ENCODE data around the gene POLR3B. TPM values are rescaled to one million over a fixed set of nuclear protein-coding genes. Genes with fewer than 3 reads are reported as not detected.

POLR3B gene
- total and polyA plus RNA-seq, 2 donors (not counting 1 experiment from before 2014, with no cell fraction given) = 9.9 to 13.6 TPM

DNA sequence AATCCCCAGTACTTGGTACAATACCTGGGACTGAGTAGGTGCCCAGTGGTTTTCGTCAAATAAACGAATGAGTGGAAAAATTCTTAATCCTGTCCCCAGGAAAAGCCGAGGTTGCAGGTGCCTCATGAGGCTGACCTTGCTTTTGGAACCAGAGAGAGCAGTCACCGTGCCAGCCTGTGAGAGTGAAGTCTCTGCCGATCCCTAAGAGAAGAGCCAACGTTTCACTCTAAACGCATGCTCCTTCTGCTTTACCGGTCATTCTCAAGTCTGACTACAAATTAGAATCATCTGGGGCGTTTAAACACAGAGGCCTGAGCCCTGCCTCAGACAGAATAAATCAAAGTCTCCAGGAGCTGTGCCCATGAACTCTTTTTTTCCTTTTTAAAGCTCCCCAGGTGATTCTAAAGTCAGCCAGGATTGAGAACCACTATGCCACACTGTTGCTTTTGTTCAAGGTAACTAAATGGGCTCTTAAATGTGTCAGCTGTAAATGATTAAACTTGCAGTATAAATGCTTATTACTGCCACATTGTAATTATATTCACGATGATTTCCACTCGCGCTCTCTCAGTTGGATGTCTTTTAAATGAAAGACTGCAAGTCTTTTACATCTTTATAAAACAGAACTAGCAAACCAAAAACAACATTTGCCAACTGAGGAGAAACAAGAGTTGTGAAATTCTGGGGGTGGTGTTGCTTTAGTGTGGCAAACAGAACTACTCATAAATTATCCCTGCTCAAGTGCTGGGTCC is 28.1 kb upstream of the POLR3B start:
- H4K20me1 ChIP-seq (ENCODE audit: control insufficient read depth, extremely low read depth, insufficient read depth, low read length) = no peaks in the 10 kb centered on the region
- H3K4me2 ChIP-seq (ENCODE audit: extremely low read depth, insufficient read depth, low read length) = no peak overlapping the region
- H3K9me3 ChIP-seq (ENCODE audit: control insufficient read depth, insufficient read depth, low read depth, low read length) = no peaks in the 10 kb centered on the region
- H3K4me3 ChIP-seq (replicated peaks in 1 of 4; ENCODE audit: control extremely low read depth in 1 of 4, insufficient read depth in 1 of 4, low read depth in 3 of 4, low read length in 4 of 4) = no peak overlapping the region
- H3K27ac ChIP-seq (ENCODE audit: insufficient read depth, low read length) = no peak overlapping the region
- H3K79me2 ChIP-seq (ENCODE audit: control insufficient read depth, insufficient read depth, low read length) = no peaks in the 10 kb centered on the region
- no peak overlapping the region for H2AFZ ChIP-seq (ENCODE audit: low read length)
- no peaks in the 10 kb centered on the region for H3K36me3 ChIP-seq (ENCODE audit: control insufficient read depth, insufficient read depth, low read length)
- DNase-seq (ENCODE audit: low read depth in 2 of 2) = no peak
- no peaks in the 10 kb centered on the region for H3K4me1 ChIP-seq (ENCODE audit: control insufficient read depth, extremely low read depth, insufficient read depth, low read length)
- no peak overlapping the region for H3K9ac ChIP-seq (ENCODE audit: insufficient read depth, low read length)
- no peaks in the 10 kb centered on the region for H3K27me3 ChIP-seq (ENCODE audit: control insufficient read depth, insufficient read depth, low read length)
- TF ChIP-seq, protein P1, sequence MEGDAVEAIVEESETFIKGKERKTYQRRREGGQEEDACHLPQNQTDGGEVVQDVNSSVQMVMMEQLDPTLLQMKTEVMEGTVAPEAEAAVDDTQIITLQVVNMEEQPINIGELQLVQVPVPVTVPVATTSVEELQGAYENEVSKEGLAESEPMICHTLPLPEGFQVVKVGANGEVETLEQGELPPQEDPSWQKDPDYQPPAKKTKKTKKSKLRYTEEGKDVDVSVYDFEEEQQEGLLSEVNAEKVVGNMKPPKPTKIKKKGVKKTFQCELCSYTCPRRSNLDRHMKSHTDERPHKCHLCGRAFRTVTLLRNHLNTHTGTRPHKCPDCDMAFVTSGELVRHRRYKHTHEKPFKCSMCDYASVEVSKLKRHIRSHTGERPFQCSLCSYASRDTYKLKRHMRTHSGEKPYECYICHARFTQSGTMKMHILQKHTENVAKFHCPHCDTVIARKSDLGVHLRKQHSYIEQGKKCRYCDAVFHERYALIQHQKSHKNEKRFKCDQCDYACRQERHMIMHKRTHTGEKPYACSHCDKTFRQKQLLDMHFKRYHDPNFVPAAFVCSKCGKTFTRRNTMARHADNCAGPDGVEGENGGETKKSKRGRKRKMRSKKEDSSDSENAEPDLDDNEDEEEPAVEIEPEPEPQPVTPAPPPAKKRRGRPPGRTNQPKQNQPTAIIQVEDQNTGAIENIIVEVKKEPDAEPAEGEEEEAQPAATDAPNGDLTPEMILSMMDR (conservative IDR thresholded peaks at IDR 0.05 in 1 of 2, IDR thresholded peaks at IDR 0.05 in 1 of 2; ENCODE audit: low read depth in 1 of 2, low read length in 2 of 2) = no peak
- no peak for TF ChIP-seq EZH2 (IDR thresholded peaks at IDR 0.05; ENCODE audit: low read length, missing control alignments)

GRCh38 chr12:106331599-106331998 is 25.9 kb upstream of the POLR3B start:
- TF ChIP-seq, protein P1 (conservative IDR thresholded peaks at IDR 0.05 in 1 of 2, IDR thresholded peaks at IDR 0.05 in 1 of 2; ENCODE audit: low read depth in 1 of 2, low read length in 2 of 2) = no peak
- TF ChIP-seq EZH2 (IDR thresholded peaks at IDR 0.05; ENCODE audit: low read length, missing control alignments) = no peak
- Histone ChIP-seq H3K27ac (ENCODE audit: insufficient read depth, low read length) (no peak overlapping the region), H3K4me1 (ENCODE audit: control insufficient read depth, extremely low read depth, insufficient read depth, low read length) (peaks cover 3% of the 10 kb centered on the region), H3K9me3 (ENCODE audit: control insufficient read depth, insufficient read depth, low read depth, low read length) (no peaks in the 10 kb centered on the region), H3K36me3 (ENCODE audit: control insufficient read depth, insufficient read depth, low read length) (no peaks in the 10 kb centered on the region), H3K27me3 (ENCODE audit: control insufficient read depth, insufficient read depth, low read length) (no peaks in the 10 kb centered on the region), H3K4me3 (replicated peaks in 1 of 4; ENCODE audit: control extremely low read depth in 1 of 4, insufficient read depth in 1 of 4, low read depth in 3 of 4, low read length in 4 of 4) (no peak overlapping the region), H4K20me1 (ENCODE audit: control insufficient read depth, extremely low read depth, insufficient read depth, low read length) (no peaks in the 10 kb centered on the region), H3K79me2 (ENCODE audit: control insufficient read depth, insufficient read depth, low read length) (no peaks in the 10 kb centered on the region), H2AFZ (ENCODE audit: low read length) (no peak overlapping the region), H3K9ac (ENCODE audit: insufficient read depth, low read length) (no peak overlapping the region), H3K4me2 (ENCODE audit: extremely low read depth, insufficient read depth, low read length) (no peak overlapping the region)
- DNase-seq (ENCODE audit: low read depth in 2 of 2) = no peak

DNA sequence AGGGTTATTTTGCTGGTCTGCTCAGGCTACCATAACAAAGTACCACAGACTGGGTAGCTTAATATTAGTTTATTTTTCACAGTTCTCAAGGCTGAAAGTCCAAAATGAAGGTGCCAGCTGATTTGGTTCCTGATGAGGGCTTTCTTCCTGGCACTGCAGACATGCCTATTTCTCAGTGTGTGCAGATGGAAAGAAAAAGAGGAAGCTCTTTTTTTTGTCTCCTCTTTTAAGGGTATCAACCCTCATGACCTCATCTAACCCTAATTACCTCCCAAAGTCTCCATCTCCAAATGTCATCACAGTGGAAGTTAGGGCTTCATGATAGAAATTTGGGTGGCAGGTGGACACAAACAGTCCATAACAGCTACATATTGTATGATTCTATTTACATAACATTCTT is 25.0 kb upstream of the POLR3B start:
- no peaks in the 10 kb centered on the region for H3K27me3 ChIP-seq (ENCODE audit: control insufficient read depth, insufficient read depth, low read length)
- no peak overlapping the region for H3K9ac ChIP-seq (ENCODE audit: insufficient read depth, low read length)
- no peaks in the 10 kb centered on the region for H3K36me3 ChIP-seq (ENCODE audit: control insufficient read depth, insufficient read depth, low read length)
- DNase-seq (ENCODE audit: low read depth in 2 of 2) = no peak
- no peaks in the 10 kb centered on the region for H4K20me1 ChIP-seq (ENCODE audit: control insufficient read depth, extremely low read depth, insufficient read depth, low read length)
- H3K4me1 ChIP-seq (ENCODE audit: control insufficient read depth, extremely low read depth, insufficient read depth, low read length) = peaks cover 3% of the 10 kb centered on the region
- no peak overlapping the region for H3K4me2 ChIP-seq (ENCODE audit: extremely low read depth, insufficient read depth, low read length)
- H3K9me3 ChIP-seq (ENCODE audit: control insufficient read depth, insufficient read depth, low read depth, low read length) = no peaks in the 10 kb centered on the region
- H3K79me2 ChIP-seq (ENCODE audit: control insufficient read depth, insufficient read depth, low read length) = no peaks in the 10 kb centered on the region
- H3K27ac ChIP-seq (ENCODE audit: insufficient read depth, low read length) = no peak overlapping the region
- no peak overlapping the region for H2AFZ ChIP-seq (ENCODE audit: low read length)
- no peak for TF ChIP-seq EZH2 (IDR thresholded peaks at IDR 0.05; ENCODE audit: low read length, missing control alignments)
- TF ChIP-seq, protein P1 (conservative IDR thresholded peaks at IDR 0.05 in 1 of 2, IDR thresholded peaks at IDR 0.05 in 1 of 2; ENCODE audit: low read depth in 1 of 2, low read length in 2 of 2) = no peak
- no peak overlapping the region for H3K4me3 ChIP-seq (replicated peaks in 1 of 4; ENCODE audit: control extremely low read depth in 1 of 4, insufficient read depth in 1 of 4, low read depth in 3 of 4, low read length in 4 of 4)
